Prostate gland (tissue), 2 donors: Measurements from ENCODE around the gene ITGA4.

Experiments
- CTCF ChIP-seq, 4 experiments: fragments of 200-600 bp in 2 of 4; fragments of 450-650 bp in 2 of 4; sonication (generic) in 2 of 4; IDR thresholded peaks; 1 replicate in 3 of 4; 2 replicates in 1 of 4; pipeline ENCODE4 v1.5.1; 2016 to 2019; ENCODE audit warnings: antibody characterized with exemption in 4 of 4, mild to moderate bottlenecking in 2 of 4, moderate library complexity in 2 of 4
- POLR2A ChIP-seq: fragments of 450-650 bp; IDR thresholded peaks from one replicate; pipeline ENCODE4 v1.6.1; 2016; ENCODE audit warnings: antibody characterized with exemption, mild to moderate bottlenecking

- no peak for TF ChIP-seq CTCF (IDR thresholded peaks at IDR 0.05)
- no peak for TF ChIP-seq POLR2A
Observed at GRCh38 chr2:181574321-181574720, 117.1 kb downstream of the ITGA4 start.
